Prostate gland (tissue), 2 donors: ENCODE measurements around the gene MBD2. TPM values are rescaled to one million over a fixed set of nuclear protein-coding genes. Genes with fewer than 3 reads are reported as not detected.

Source experiments
- DNase-seq: peaks from one replicate; pipeline ENCODE4 v3.0.0-alpha.2; 2019; ENCODE audit warnings: low spot score
- H3K27ac ChIP-seq, 2 donors: fragments of 200-600 bp; sonication (generic); 2 replicates each; pipeline ENCODE4 v1.5.1; 2017 to 2019
- H3K27me3 ChIP-seq: fragments of 200-600 bp; sonication (generic); replicated peaks from 2 replicates; pipeline ENCODE4 v1.5.1; 2019; ENCODE audit not compliant: insufficient read depth
- H3K36me3 ChIP-seq, 2 donors: fragments of 200-600 bp; sonication (generic); 1 replicate in 1 of 2; 2 replicates in 1 of 2; pipeline versions ENCODE4 v1.5.1 to v1.8.1; 2017 to 2019
- H3K4me1 ChIP-seq: fragments of 200-600 bp; sonication (generic); replicated peaks from 2 replicates; pipeline ENCODE4 v1.5.1; 2019
- H3K4me3 ChIP-seq, 2 donors: fragments of 200-600 bp; sonication (generic); 2 replicates each; pipeline ENCODE4 v1.5.1; 2017 to 2019
- H3K9me3 ChIP-seq: fragments of 200-600 bp; sonication (generic); 2 replicates; pipeline ENCODE4 v1.5.1; 2017
- POLR2A ChIP-seq: fragments of 450-650 bp; IDR thresholded peaks from one replicate; pipeline ENCODE4 v1.6.1; 2016; ENCODE audit warnings: antibody characterized with exemption, mild to moderate bottlenecking
- POLR2AphosphoS5 ChIP-seq: sonication (generic); formaldehyde crosslinking; IDR thresholded peaks from one replicate; pipeline ENCODE4 v1.6.1; 2017; ENCODE audit warnings: antibody characterized with exemption
- WGBS: methylation state at CpG from one replicate; pipeline ENCODE4 v1.1.5; 2018; 5-methylcytosine and 5-hydroxymethylcytosine counted together
- intact Hi-C: fragments of 100-400 bp; cut with DNase I; formaldehyde crosslinking; loops from one replicate; pipeline ENCODE4 v1.14.2; 2022
- total RNA-seq, 2 donors: library from RNA; depleted of rRNA; stranded (reverse); fragments of >200 nt; gene quantifications; one replicate each; pipeline ENCODE4 v1.1.0, GENCODE V29; 2016
- TF ChIP-seq, protein P1 (sequence below), 4 experiments: fragments of 200-600 bp in 2 of 4; fragments of 450-650 bp in 2 of 4; sonication (generic) in 2 of 4; IDR thresholded peaks; 1 replicate in 3 of 4; 2 replicates in 1 of 4; pipeline ENCODE4 v1.5.1; 2016 to 2019; ENCODE audit warnings: antibody characterized with exemption in 4 of 4, mild to moderate bottlenecking in 2 of 4, moderate library complexity in 2 of 4

The MBD2 gene
- total RNA-seq, 2 donors from 2014 or later = 33.3 to 50.3 TPM

DNA sequence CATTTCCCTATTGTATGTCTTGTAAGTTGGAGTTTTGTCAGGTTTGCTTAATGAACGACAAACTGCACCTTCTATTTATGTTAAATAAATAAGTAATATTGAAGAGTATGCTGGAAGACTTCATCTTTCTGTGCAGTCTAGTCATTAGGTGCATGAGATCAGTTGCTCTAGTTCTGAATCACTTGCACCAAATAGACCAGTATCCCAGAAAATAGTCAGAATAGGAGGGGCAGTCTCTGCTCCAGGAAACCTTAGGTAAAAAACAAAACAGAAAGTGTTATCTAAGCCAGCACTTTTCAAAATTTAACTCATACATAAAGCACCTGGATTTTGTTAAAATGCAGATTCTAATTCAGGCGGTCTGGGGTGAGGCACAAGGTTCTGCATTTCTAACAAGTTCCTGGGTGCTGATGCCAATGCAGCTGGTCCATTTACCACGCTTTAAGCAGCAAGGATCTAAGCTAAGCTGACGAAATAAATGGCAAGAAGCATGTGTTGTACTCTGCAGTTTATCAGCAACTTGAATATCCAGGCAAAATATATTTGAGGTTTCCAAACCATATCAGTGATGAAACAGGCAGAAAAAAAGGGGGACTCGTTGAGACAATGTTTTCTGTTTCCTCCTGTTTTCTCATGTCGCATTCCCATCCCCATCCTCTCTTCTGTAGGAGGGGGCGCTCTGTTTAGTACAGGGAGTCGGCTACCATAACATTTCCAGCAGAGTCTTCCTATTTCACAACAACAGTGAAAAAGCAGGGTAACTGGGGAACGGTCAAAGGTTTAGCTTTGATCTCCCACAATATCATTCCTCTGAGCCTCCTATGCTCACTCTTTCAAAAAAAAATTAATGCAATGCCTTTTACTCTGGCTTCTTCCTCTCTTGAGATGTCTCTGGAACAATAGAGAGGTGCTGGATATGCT lies 106.4 kb downstream of the MBD2 start:
- no peak for DNase-seq
- Histone ChIP-seq H3K27me3 (no peaks in the 10 kb centered on the region), H3K27ac (no peak overlapping the region), H3K4me3 (no peak overlapping the region), H3K4me1 (no peaks in the 10 kb centered on the region), H3K36me3 (no peaks in the 10 kb centered on the region), H3K9me3 (no peaks in the 10 kb centered on the region)
- intact Hi-C loops = no loop called here
- WGBS = 73% methylated on average over 9 of the region's 9 CpGs
- TF ChIP-seq, protein P1, sequence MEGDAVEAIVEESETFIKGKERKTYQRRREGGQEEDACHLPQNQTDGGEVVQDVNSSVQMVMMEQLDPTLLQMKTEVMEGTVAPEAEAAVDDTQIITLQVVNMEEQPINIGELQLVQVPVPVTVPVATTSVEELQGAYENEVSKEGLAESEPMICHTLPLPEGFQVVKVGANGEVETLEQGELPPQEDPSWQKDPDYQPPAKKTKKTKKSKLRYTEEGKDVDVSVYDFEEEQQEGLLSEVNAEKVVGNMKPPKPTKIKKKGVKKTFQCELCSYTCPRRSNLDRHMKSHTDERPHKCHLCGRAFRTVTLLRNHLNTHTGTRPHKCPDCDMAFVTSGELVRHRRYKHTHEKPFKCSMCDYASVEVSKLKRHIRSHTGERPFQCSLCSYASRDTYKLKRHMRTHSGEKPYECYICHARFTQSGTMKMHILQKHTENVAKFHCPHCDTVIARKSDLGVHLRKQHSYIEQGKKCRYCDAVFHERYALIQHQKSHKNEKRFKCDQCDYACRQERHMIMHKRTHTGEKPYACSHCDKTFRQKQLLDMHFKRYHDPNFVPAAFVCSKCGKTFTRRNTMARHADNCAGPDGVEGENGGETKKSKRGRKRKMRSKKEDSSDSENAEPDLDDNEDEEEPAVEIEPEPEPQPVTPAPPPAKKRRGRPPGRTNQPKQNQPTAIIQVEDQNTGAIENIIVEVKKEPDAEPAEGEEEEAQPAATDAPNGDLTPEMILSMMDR (IDR thresholded peaks at IDR 0.05) = no peak
- TF ChIP-seq POLR2A = no peak
- TF ChIP-seq POLR2AphosphoS5 = no peak

DNA sequence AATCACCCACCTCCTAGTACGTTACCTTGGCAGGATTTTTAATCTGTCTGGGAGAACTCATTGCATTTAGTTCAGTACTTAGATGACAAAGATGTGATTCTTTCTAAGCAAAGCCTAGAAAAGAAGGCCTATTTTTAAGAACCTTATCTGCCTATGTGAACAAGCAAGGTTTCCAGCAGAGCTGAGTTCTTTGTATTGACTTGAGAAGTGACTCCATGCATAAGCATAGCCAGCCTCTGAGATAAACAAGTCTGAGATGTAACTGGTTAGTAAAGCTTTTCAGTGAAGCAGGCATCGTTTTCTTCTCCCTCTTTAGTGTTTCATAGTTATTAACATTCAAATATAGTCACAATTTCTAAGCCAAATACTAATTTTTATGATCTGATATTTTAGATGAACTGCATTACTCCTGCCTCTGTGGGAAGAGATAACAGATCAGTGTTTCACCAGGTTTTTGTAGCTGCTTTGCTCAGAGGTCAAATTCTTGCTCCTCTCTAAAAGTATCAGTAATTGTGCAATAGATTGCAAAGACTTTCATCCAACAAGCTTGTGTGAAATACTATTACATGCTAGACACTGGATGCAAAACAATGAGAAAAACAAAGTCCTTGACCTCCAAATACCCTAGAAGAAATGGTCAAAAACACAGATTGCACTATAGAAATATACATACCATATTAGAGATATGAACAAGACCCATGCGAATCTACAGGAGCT lies 107.8 kb downstream of the MBD2 start:
- H3K4me1 ChIP-seq = no peaks in the 10 kb centered on the region
- intact Hi-C loops = no loop called here
- TF ChIP-seq, protein P1 (IDR thresholded peaks at IDR 0.05) = no peak
- TF ChIP-seq POLR2AphosphoS5 (no peak), POLR2A (no peak)
- DNase-seq = no peak
- H3K9me3 ChIP-seq = no peaks in the 10 kb centered on the region
- no peaks in the 10 kb centered on the region for H3K27me3 ChIP-seq
- whole genome bisulfite sequencing = 85% methylated on average over 3 of the region's 3 CpGs
- H3K4me3 ChIP-seq = no peak overlapping the region
- no peak overlapping the region for H3K27ac ChIP-seq
- no peaks in the 10 kb centered on the region for H3K36me3 ChIP-seq

DNA sequence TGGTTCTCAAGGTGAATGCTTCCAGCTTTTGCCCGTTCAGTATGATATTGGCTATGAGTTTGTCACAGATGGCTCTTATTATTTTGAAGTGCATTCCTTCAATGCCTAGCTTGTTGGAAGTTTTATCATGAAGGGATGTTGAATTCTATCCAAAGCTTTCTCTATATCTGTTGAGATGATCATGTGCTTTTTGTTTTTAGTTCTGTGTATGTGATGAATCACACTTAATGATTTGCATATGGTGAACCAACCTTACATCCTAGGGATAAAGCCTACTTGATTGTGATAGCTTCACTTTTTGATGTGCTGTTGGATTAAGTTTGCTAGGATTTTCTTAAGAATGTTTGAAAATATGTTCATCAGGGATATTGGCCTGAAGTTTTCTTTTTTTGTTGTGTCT lies 112.1 kb downstream of the MBD2 start:
- Histone ChIP-seq H3K27ac (no peak overlapping the region), H3K9me3 (no peaks in the 10 kb centered on the region), H3K27me3 (no peaks in the 10 kb centered on the region), H3K36me3 (no peaks in the 10 kb centered on the region), H3K4me3 (no peak overlapping the region), H3K4me1 (no peaks in the 10 kb centered on the region)
- WGBS = 88% methylated on average over 1 of the region's 1 CpG
- DNase-seq = no peak
- TF ChIP-seq POLR2A (no peak), POLR2AphosphoS5 (no peak)
- TF ChIP-seq, protein P1 (IDR thresholded peaks at IDR 0.05) = no peak
- intact Hi-C loops = no loop called here

DNA sequence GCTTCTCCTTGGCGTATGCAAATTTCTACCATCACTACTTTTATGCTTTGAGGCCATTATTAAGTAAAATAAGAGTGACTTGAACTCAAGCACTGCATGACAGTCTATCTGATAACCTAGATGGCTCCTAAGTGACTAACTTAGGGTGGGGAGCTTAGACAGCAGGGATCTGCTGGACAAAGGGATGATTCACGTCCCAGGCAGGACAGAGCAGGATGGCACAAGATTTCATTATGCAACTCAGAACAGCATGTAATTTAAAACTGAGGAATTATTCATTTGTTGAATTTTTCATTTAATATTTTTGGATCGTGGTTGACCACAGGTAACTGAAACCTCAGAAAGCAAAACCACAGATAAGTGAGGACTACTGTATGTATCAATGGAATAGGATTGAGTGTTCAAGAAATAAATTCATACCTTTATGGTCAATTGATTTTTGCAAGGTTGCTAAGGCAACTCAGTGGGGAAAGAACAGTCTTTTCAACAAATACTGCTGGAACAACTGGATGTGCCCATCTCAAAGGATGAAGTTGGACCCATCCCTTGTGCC lies 115.3 kb downstream of the MBD2 start:
- H3K4me1 ChIP-seq = no peaks in the 10 kb centered on the region
- no peaks in the 10 kb centered on the region for H3K27me3 ChIP-seq
- no peak overlapping the region for H3K4me3 ChIP-seq
- intact Hi-C loops = no loop called here
- H3K36me3 ChIP-seq = no peaks in the 10 kb centered on the region
- H3K9me3 ChIP-seq = no peaks in the 10 kb centered on the region
- WGBS = 85% methylated on average over 3 of the region's 3 CpGs
- TF ChIP-seq, protein P1 (IDR thresholded peaks at IDR 0.05) = no peak
- TF ChIP-seq POLR2AphosphoS5 (no peak), POLR2A (no peak)
- DNase-seq = no peak
- H3K27ac ChIP-seq = no peak overlapping the region
